ENCODE results near the gene IKBKG.
A peak's percentile ranks its signal among the peaks of the same experiment; 100 is the strongest.
"Not testable (repeated sequence)": the region's sequence is repeated elsewhere in the genome, so short reads cannot be mapped to it uniquely, and the experiment has no call there.

The IKBKG gene

GRCh38 chrX:154547245-154548027 is at the start of gene IKBKG:
IKBKG (plus strand) TSS chrX:154547620; CDS start chrX:154552003, 4,383 bp downstream.
- DNase-seq, result peak; percentile 74

- DNase-seq, result not testable (repeated sequence)
Measured at GRCh38 chrX:154501423-154501822, 46.0 kb upstream of the IKBKG start.

- no peak for DNase-seq
Measured at GRCh38 chrX:154502098-154502497, 45.3 kb upstream of the IKBKG start.

- DNase-seq, result no peak
Measured at GRCh38 chrX:154502989-154503388, 44.4 kb upstream of the IKBKG start.

GRCh38 chrX:154505734-154506133 is 41.7 kb upstream of the IKBKG start:
- no peak for DNase-seq

GRCh38 chrX:154506483-154507332 is 40.7 kb upstream of the IKBKG start:
- no peak for DNase-seq

- no peak for DNase-seq
Measured at GRCh38 chrX:154507673-154508383, 39.6 kb upstream of the IKBKG start.

GRCh38 chrX:154508384-154508745 is 39.1 kb upstream of the IKBKG start:
- DNase-seq, result no peak

- DNase-seq, result no peak
Measured at GRCh38 chrX:154509455-154509854, 38.0 kb upstream of the IKBKG start.

- no peak for DNase-seq
Measured at GRCh38 chrX:154511761-154512160, 35.7 kb upstream of the IKBKG start.

- no peak for DNase-seq
Measured at GRCh38 chrX:154512879-154513553, 34.4 kb upstream of the IKBKG start.

- DNase-seq, result no peak
Measured at GRCh38 chrX:154513716-154514115, 33.7 kb upstream of the IKBKG start.

- DNase-seq, result no peak
Measured at GRCh38 chrX:154515090-154515965, 32.1 kb upstream of the IKBKG start.

- DNase-seq, result peak; percentile 53 to 56
Measured at GRCh38 chrX:154515966-154516655, 31.3 kb upstream of the IKBKG start, which contains the start of gene FAM3A. FAM3A (minus strand) TSS chrX:154516232; CDS start chrX:154515772, 460 bp downstream.

- DNase-seq, result no peak
Measured at GRCh38 chrX:154516656-154517100, 30.7 kb upstream of the IKBKG start.

GRCh38 chrX:154517101-154517781 is 30.2 kb upstream of the IKBKG start:
- DNase-seq, result no peak

GRCh38 chrX:154519389-154519788 is 28.0 kb upstream of the IKBKG start:
- DNase-seq, result no peak

GRCh38 chrX:154525606-154526490 is 21.6 kb upstream of the IKBKG start:
- DNase-seq, result no peak
